A549 (cell line): ENCODE results near the gene DHPS. TPM values are rescaled to one million over a fixed set of nuclear protein-coding genes. Genes with fewer than 3 reads are reported as not detected.
"Not testable (repeated sequence)": the region's sequence is repeated elsewhere in the genome, so short reads cannot be mapped to it uniquely, and the experiment has no call there.

Experiments used
- ATAC-seq, 2 experiments: fragments of 200-7000 bp in 1 of 2; fragments of >200 bp in 1 of 2; cut with Nextera tagmentation in 1 of 2; cut with Tn5 transposase in 1 of 2; 3 replicates each; pipeline versions ENCODE4 v1.8.0 to v1.9.1; 2018 to 2020; ENCODE audit warnings: mild to moderate bottlenecking in 1 of 2, moderate library complexity in 1 of 2
- CTCF ChIA-PET: fragments of 300-600 bp; sonication (Branson Sonifier 250); formaldehyde crosslinking; extraction: SDS; loops from one replicate; lab custom pipeline; 2021; ENCODE audit warnings: antibody characterized with exemption, inconsistent platforms; lab: Yijun Ruan, JAX
- POLR2A ChIA-PET: fragments of 350-600 bp; formaldehyde crosslinking; extraction: SDS; loops from one replicate; lab custom pipeline; 2021; ENCODE audit warnings: antibody characterized with exemption, inconsistent platforms; lab: Yijun Ruan, JAX
- DNase-seq, 2 experiments: peaks; one replicate each; pipeline versions ENCODE4 v3.0.0 to v3.0.0-alpha.2; 2011 to 2016; ENCODE audit warnings: low read depth in 1 of 2, low spot score in 1 of 2
- FAIRE-seq: peaks from 2 replicates; lab custom pipeline; 2011; peaks lifted over from hg19 to GRCh38; lab: Jason Lieb, UNC
- H3K27ac ChIP-seq, 2 experiments: fragments of >200 bp; sonication (Bioruptor Twin); formaldehyde crosslinking; 3 replicates each; pipeline ENCODE4 v1.5.1; 2016 to 2017
- H3K4me1 ChIP-seq: fragments of >200 bp; sonication (Bioruptor Twin); formaldehyde crosslinking; 3 replicates; pipeline ENCODE4 v1.6.1; 2016
- H3K4me2 ChIP-seq: fragments of >200 bp; sonication (Bioruptor Twin); formaldehyde crosslinking; 3 replicates; pipeline ENCODE4 v1.6.1; 2016
- H3K4me3 ChIP-seq: fragments of >200 bp; sonication (Bioruptor Twin); formaldehyde crosslinking; 3 replicates; pipeline ENCODE4 v1.5.1; 2016
- H3K9me3 ChIP-seq: fragments of >200 bp; sonication (Bioruptor Twin); formaldehyde crosslinking; 3 replicates; pipeline ENCODE4 v1.6.1; 2016
- CBX8 ChIP-seq: fragments of 200-600 bp; sonication (generic); IDR thresholded peaks from 2 replicates; pipeline ENCODE4 v1.6.1; 2016
- CHD2 ChIP-seq: fragments of 150-350 bp; IDR thresholded peaks from 2 replicates; pipeline ENCODE4 v1.6.1; 2014; ENCODE audit warnings: low read length; ENCODE audit not compliant: partially characterized antibody
- EHF ChIP-seq: fragments of 250-450 bp; sonication (Bioruptor Pico); IDR thresholded peaks from 2 replicates; pipeline ENCODE4 v1.5.0; 2020; ENCODE audit warnings: mild to moderate bottlenecking
- EP300 ChIP-seq, 2 experiments: fragments of >200 bp; sonication (Bioruptor Twin); formaldehyde crosslinking; IDR thresholded peaks; 2 replicates in 1 of 2; 3 replicates in 1 of 2; pipeline ENCODE4 v1.6.1; 2016 to 2017
- ESRRA ChIP-seq: fragments of 150-350 bp; IDR thresholded peaks from 2 replicates; pipeline ENCODE4 v1.6.1; 2014; ENCODE audit warnings: mild to moderate bottlenecking, low read length, borderline replicate concordance
- GATA3 ChIP-seq: IDR thresholded peaks from 2 replicates; pipeline ENCODE4 v1.6.1; 2012; ENCODE audit warnings: borderline replicate concordance
- HDAC2 ChIP-seq: fragments of 200-600 bp; sonication (generic); IDR thresholded peaks from 2 replicates; pipeline ENCODE4 v1.6.1; 2016
- HMGXB4 ChIP-seq: fragments of 250-450 bp; sonication (Bioruptor Pico); IDR thresholded peaks from 2 replicates; pipeline ENCODE4 v1.5.0; 2021; ENCODE audit warnings: mild to moderate bottlenecking, moderate library complexity, borderline replicate concordance
- HOXA7 ChIP-seq: fragments of 250-450 bp; sonication (Bioruptor Pico); IDR thresholded peaks from 2 replicates; pipeline ENCODE4 v1.5.0; 2020; ENCODE audit warnings: mild to moderate bottlenecking, moderate library complexity
- JUN ChIP-seq, 2 experiments: fragments of >200 bp; sonication (Bioruptor Twin); formaldehyde crosslinking; IDR thresholded peaks; 2 replicates in 1 of 2; 3 replicates in 1 of 2; pipeline ENCODE4 v1.6.1; 2016 to 2017
- KDM1A ChIP-seq: fragments of 200-600 bp; sonication (generic); IDR thresholded peaks from 2 replicates; pipeline ENCODE4 v1.6.1; 2016; ENCODE audit warnings: low read depth, mild to moderate bottlenecking
- KDM5A ChIP-seq: fragments of 200-600 bp; sonication (generic); IDR thresholded peaks from 2 replicates; pipeline ENCODE4 v1.6.1; 2016; ENCODE audit warnings: antibody characterized with exemption, mild to moderate bottlenecking
- MAFK ChIP-seq: fragments of 450-650 bp; IDR thresholded peaks from 2 replicates; pipeline ENCODE4 v1.6.1; 2014; ENCODE audit not compliant: partially characterized antibody
- MAZ ChIP-seq: fragments of 150-350 bp; IDR thresholded peaks from 2 replicates; pipeline ENCODE4 v1.6.1; 2014; ENCODE audit warnings: antibody characterized with exemption, low read depth, low read length, borderline replicate concordance
- NR3C1 ChIP-seq: fragments of >200 bp; sonication (Bioruptor Twin); formaldehyde crosslinking; IDR thresholded peaks from 3 replicates; pipeline ENCODE4 v1.6.1; 2017
- POLR2AphosphoS2 ChIP-seq: conservative IDR thresholded peaks from 2 replicates; pipeline ENCODE4 v1.6.1; 2012; ENCODE audit warnings: low read length, improper control_type of control experiment, inconsistent platforms
- RCOR1 ChIP-seq: fragments of 150-350 bp; IDR thresholded peaks from 2 replicates; pipeline ENCODE4 v1.6.1; 2014; ENCODE audit warnings: antibody characterized with exemption, low read length, low read depth
- REST ChIP-seq: fragments of 200-600 bp; sonication (generic); IDR thresholded peaks from 2 replicates; pipeline ENCODE4 v1.6.1; 2016; ENCODE audit warnings: antibody characterized with exemption, mild to moderate bottlenecking, moderate library complexity
- TFCP2L1 ChIP-seq: fragments of 250-450 bp; sonication (Bioruptor Pico); IDR thresholded peaks from 2 replicates; pipeline ENCODE4 v1.5.0; 2021; ENCODE audit warnings: mild to moderate bottlenecking
- ZFP36 ChIP-seq: fragments of 450-650 bp; IDR thresholded peaks from 2 replicates; pipeline ENCODE4 v1.6.1; 2014; ENCODE audit warnings: borderline replicate concordance; ENCODE audit not compliant: partially characterized antibody
- ZNF302 ChIP-seq: fragments of 250-450 bp; sonication (Bioruptor Pico); IDR thresholded peaks from 2 replicates; pipeline ENCODE4 v1.9.0; 2021; ENCODE audit warnings: inconsistent platforms, mild to moderate bottlenecking, moderate library complexity
- ZSCAN20 ChIP-seq: fragments of 250-450 bp; sonication (Bioruptor Pico); IDR thresholded peaks from 2 replicates; pipeline ENCODE4 v1.8.0; 2022; ENCODE audit warnings: mild to moderate bottlenecking, moderate library complexity
- WGBS: methylation state at CpG from one replicate; pipeline ENCODE4 v1.1.6; 2017; ENCODE audit errors: missing lambda C conversion rate; 5-methylcytosine and 5-hydroxymethylcytosine counted together
- polyA plus RNA-seq, 4 experiments: library from polyadenylated mRNA; depleted of rRNA in 3 of 4; stranded (reverse); fragments of >200 nt; fragmentation: RNase III in 1 of 4; extraction: RNeasy Plus Mini Kit Qiagen cat#74134 plus additional on column Dnase treatment in 1 of 4; gene quantifications; 2 replicates in 3 of 4; 3 replicates in 1 of 4; pipeline ENCODE4 v1.2.3, GENCODE V29; 2011 to 2017

Gene DHPS
- polyA plus RNA-seq, 2 of the 4 experiments (the other 2 are of a cell fraction), result 57.8 to 71.9 TPM

DNA sequence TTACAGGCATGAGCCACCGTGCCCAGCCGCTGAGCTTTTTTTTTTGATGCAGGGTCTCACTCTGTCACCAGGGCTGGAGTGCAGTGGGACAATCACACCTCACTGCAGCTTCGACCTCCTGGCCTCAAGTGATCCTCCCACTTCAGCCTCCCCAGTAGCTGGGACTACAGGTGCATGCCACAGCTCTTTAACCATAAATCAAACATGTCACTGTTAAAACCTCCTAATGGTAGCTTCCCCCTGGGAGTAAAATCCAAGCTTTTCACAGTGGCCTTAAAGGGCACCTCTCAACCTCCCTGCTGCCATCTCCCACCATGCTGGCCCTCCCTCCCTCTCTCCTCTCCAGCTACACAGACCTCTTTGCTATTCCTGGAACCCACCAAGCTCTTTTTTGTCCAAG lies 4.2 kb upstream of the DHPS start:
- FAIRE-seq (no peak), ATAC-seq (no peak), DNase-seq (no peak)
- TF ChIP-seq EHF, result no peak
- no peak for TF ChIP-seq KDM5A
- no peak for TF ChIP-seq TFCP2L1 (CRISPR knock-in tag)
- no peak for TF ChIP-seq KDM1A
- no peak for TF ChIP-seq MAFK
- CTCF ChIA-PET, result interaction anchor here (0.7 to 2.7 kb wide), 3 partner anchors 14 to 110 kb away, joined by 4 to 7 read pairs (median 5); no protein-coding TSS in a partner anchor
- Histone ChIP-seq H3K4me1 (no peaks in the 10 kb centered on the region), H3K9me3 (no peaks in the 10 kb centered on the region), H3K4me3 (no peak overlapping the region), H3K4me2 (no peak overlapping the region), H3K27ac (no peak overlapping the region)
- WGBS, result 88% methylated on average over 3 of the region's 3 CpGs
- POLR2A ChIA-PET, result no interaction called here

DNA sequence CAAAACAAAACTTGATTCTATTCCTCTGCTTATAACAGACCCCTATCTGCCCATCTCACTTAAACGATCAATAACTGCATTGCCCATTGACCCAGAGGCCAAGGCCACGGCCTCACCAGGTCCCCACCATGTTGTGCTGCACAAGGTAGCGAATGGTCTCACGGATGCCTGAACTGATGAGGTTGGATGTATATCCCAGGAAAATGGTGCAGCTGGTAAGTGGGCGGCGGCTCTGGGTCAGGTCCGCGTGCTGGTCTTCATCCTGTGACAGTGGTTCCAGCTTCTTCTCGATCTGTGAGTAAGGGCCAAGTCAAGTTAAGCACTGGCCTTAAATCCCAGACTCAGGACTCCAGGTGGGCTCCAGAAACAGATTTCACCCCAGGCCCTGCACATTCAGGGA lies 1.6 kb downstream of the DHPS start:
- ChIA-PET CTCF (interaction anchor here (1.3 to 2.3 kb wide), 3 partner anchors 8 to 81 kb away, joined by 5 to 6 read pairs (median 5); a partner anchor contains a TSS), POLR2A (no interaction called here)
- Histone ChIP-seq H3K9me3 (no peaks in the 10 kb centered on the region), H3K4me2 (peak overlapping the region; percentile 59; the same call in 2 of the 3 replicates), H3K4me3 (no peak overlapping the region; the same call in 2 of the 3 replicates), H3K4me1 (no peaks in the 10 kb centered on the region), H3K27ac (no peak overlapping the region)
- no peak for FAIRE-seq
- no peak for DNase-seq
- WGBS, result 95% methylated on average over 8 of the region's 9 CpGs
- TF ChIP-seq ZSCAN20 (CRISPR knock-in tag), result no peak
- no peak for TF ChIP-seq HOXA7 (CRISPR knock-in tag)
- no peak for TF ChIP-seq EP300 (IDR thresholded peaks at IDR 0.05)
- no peak for TF ChIP-seq TFCP2L1 (CRISPR knock-in tag)
- no peak for ATAC-seq

DNA sequence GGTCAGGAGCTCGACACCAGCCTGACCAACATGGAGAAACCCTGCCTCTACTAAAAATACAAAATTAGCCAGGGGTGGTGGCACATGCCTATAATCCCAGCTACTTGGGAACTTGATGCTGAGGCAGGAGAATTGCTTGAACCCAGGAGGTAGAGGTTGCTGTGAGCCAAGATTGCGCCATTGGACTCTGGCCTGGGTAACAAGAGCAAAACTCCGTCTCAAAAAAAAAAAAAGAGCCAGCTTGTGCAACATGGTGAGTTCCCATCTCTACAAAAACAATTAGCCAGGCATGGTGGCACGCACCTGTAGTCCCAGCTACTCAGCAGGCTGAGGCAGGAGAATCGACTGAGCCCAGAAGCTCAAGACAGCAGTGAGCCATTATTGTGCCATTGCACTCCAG lies 3.6 kb downstream of the DHPS start:
- H3K4me3 ChIP-seq, H3K4me1 ChIP-seq, H3K9me3 ChIP-seq, DNase-seq, FAIRE-seq, H3K27ac ChIP-seq, ATAC-seq, H3K4me2 ChIP-seq: not testable (repeated sequence)
- WGBS, result 91% methylated on average over 4 of the region's 5 CpGs
- POLR2A ChIA-PET, result interaction anchor here (0.6 to 1.1 kb wide), 2 partner anchors 9 to 12 kb away, joined by 3 to 5 read pairs; partner anchors contain the start of genes GNG14, MAN2B1 and WDR83
- CTCF ChIA-PET, result interaction anchor here (0.9 to 2.3 kb wide), 4 partner anchors 8 to 122 kb away, joined by 3 to 7 read pairs (median 4); a partner anchor contains a TSS

DNA sequence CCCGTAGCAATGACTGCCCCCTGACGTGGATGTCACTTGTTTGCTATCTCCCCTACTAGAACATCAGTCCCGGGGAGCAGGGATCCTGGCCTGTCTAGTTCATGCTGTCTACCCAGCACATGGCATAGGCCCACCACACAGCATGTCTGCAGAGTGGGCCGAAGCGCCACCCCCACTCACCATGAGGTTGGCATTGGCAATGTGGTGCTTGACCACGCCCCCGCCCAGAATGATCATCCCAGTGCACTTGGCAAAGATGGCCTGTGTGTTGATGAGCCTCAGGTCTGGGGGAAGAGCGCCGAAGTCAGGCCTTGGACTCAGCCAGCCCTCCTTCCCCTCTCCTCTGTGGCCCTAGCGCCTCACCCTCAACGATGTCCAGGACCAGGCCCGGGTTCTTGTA lies 4.8 kb downstream of the DHPS start:
- no peak for FAIRE-seq
- POLR2A ChIA-PET, result no interaction called here
- no peak for DNase-seq
- TF ChIP-seq EHF, result no peak
- TF ChIP-seq RCOR1, result no peak
- no peak for TF ChIP-seq HMGXB4
- TF ChIP-seq CHD2, result no peak
- TF ChIP-seq MAZ, result no peak
- TF ChIP-seq REST, result no peak
- no peak for TF ChIP-seq KDM1A
- TF ChIP-seq JUN (IDR thresholded peaks at IDR 0.05), result no peak
- TF ChIP-seq ESRRA, result no peak
- no peak for TF ChIP-seq GATA3
- no peak for TF ChIP-seq ZFP36
- TF ChIP-seq NR3C1, result no peak
- no peak for TF ChIP-seq CBX8
- no peak for TF ChIP-seq EP300 (IDR thresholded peaks at IDR 0.05)
- TF ChIP-seq POLR2AphosphoS2, result no peak
- TF ChIP-seq HDAC2, result no peak
- TF ChIP-seq ZNF302 (CRISPR knock-in tag), result no peak
- WGBS, result 93% methylated on average over 11 of the region's 12 CpGs
- Histone ChIP-seq H3K4me3 (no peak overlapping the region), H3K27ac (no peak overlapping the region), H3K4me1 (no peaks in the 10 kb centered on the region), H3K4me2 (no peak overlapping the region), H3K9me3 (no peaks in the 10 kb centered on the region)
- no peak for ATAC-seq
- CTCF ChIA-PET, result interaction anchor here (0.7 to 1.5 kb wide), 10 partner anchors 9 to 177 kb away, joined by 3 to 7 read pairs (median 4); partner anchors contain the start of genes MAN2B1, TNPO2 and WDR83
